ENCODE measurements around the gene ODF4. TPM values are rescaled to one million over a fixed set of nuclear protein-coding genes. Genes with fewer than 3 reads are reported as not detected.

Gene ODF4
- total and polyA plus RNA-seq, 3 donors from 2014 or later: 5.3 to 34.0 (median 7.7) TPM

DNA sequence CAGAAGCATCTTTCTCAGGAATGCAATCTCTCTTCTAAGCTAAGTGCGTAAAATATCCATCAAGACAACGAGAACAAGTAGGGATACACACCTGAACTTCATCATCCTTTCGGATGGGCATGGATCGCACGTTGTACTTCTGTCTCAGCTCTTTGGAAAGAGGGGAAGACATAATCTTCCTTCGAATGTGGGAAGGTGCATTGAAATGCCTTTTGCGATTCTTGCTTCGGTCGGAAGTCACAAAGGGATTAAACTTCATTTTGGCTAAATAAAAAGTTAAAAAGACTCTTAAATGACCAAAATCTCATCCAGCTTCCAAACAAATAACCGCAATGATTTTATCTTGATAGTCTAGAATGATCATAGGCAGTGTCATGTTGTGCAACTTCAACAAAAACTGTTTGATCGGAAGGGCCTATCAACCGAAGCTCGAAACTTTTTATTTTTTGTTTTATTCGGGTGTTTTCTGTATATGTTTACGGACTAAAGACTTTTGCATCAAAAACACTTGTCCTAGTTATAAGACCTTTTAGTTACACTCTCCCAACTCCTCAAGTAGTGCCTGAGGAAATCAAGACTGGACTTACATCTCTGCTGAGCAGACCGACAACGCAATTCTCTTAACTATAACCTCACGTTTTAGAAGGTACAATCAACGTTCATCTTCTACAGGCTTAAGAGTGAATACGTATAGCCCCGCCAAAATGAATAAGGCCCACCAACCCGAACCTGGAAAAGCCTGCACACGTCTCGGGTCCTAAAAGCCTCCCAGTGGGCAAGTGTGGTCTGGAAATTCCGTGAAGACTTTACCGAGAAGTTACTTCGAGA, 42.6 kb downstream of the ODF4 start:
- intact Hi-C loops (cut with DNase I; ENCODE audit: low total_unique reads): no loop called here
- TF ChIP-seq, protein P1, sequence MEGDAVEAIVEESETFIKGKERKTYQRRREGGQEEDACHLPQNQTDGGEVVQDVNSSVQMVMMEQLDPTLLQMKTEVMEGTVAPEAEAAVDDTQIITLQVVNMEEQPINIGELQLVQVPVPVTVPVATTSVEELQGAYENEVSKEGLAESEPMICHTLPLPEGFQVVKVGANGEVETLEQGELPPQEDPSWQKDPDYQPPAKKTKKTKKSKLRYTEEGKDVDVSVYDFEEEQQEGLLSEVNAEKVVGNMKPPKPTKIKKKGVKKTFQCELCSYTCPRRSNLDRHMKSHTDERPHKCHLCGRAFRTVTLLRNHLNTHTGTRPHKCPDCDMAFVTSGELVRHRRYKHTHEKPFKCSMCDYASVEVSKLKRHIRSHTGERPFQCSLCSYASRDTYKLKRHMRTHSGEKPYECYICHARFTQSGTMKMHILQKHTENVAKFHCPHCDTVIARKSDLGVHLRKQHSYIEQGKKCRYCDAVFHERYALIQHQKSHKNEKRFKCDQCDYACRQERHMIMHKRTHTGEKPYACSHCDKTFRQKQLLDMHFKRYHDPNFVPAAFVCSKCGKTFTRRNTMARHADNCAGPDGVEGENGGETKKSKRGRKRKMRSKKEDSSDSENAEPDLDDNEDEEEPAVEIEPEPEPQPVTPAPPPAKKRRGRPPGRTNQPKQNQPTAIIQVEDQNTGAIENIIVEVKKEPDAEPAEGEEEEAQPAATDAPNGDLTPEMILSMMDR (IDR thresholded peaks at IDR 0.05): no peak
- Histone ChIP-seq H3K27me3 (no peaks in the 10 kb centered on the region), H3K4me1 (peaks cover 22% of the 10 kb centered on the region), H3K4me3 (peak overlapping the region; percentile 69), H3K27ac (peak overlapping the region; percentile 47 to 75), H3K36me3 (ENCODE audit: low read depth, missing control alignments) (no peaks in the 10 kb centered on the region), H3K9me3 (no peaks in the 10 kb centered on the region)
- 10% methylated on average over 27 of the region's 27 CpGs for WGBS, 2 donors
- no peak for DNase-seq

DNA sequence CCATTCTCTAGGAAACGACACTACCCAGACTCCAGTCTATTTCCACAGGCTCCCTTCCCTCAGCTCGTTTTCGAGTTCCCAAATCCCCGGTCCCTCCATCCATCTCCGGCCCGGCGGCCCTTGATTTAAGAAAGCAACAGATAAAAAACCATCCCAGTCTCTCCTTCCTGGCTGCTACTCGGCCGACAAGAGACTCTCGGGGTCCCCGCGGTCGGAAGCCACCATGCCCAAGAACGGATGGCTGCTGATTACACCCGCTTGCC, 43.2 kb downstream of the ODF4 start:
- H3K27me3 ChIP-seq: no peaks in the 10 kb centered on the region
- intact Hi-C loops (cut with DNase I; ENCODE audit: low total_unique reads): no loop called here
- peaks cover 19% of the 10 kb centered on the region for H3K4me1 ChIP-seq
- H3K36me3 ChIP-seq (ENCODE audit: low read depth, missing control alignments): no peaks in the 10 kb centered on the region
- TF ChIP-seq, protein P1 (IDR thresholded peaks at IDR 0.05): no peak
- no peak for TF ChIP-seq POLR2A (IDR thresholded peaks at IDR 0.05)
- no peak for DNase-seq
- peak overlapping the region; percentile 69 for H3K4me3 ChIP-seq
- H3K27ac ChIP-seq: peak overlapping the region; percentile 47 to 75
- no peaks in the 10 kb centered on the region for H3K9me3 ChIP-seq
- WGBS, 2 donors: 0% methylated on average over 15 of the region's 15 CpGs

DNA sequence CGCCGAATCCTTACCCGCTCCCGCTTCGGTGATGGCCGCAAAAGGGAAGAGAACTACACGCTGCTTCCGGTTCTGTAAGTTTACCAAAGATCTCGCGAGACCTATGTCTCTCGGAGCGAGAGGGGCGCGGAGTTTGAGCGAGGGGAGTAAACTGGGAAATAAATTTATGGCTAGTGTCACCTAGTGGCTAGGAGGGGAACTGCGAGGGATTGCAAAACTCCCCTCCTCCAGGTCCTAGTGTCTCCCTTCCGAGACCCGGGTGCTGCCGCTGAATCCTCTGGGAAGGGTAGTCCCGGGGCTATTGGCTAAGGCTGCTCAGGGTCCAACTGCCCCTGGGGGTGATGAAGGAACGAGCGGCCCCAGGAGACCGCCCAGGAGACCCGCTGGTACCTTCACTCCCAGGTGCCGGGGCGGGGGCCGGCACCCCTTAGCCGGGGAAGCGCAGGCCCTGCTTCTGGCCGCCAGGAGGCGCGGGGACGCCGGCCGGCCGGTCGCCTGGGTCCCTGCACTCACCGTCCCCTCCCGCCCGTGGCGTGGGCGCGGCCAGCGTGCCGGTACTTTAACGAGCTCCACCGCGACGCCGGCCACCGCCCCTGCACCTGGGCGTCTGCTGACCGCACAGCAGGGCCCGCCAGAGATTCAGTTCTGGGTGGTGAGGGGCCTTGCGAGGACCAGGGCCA, 43.6 kb downstream of the ODF4 start, which contains the start of gene RPL26:
RPL26 (minus strand) TSS at position 51 of the 680 bp plus-strand sequence. CDS start 883 bp downstream, outside the sequence.
- peak within 1 kb of the TSS; percentile 75 to 81 for H3K27ac ChIP-seq
- TF ChIP-seq POLR2A (IDR thresholded peaks at IDR 0.05): no peak
- TF ChIP-seq, protein P1 (IDR thresholded peaks at IDR 0.05): peak; percentile 99 to 100 (median 99)
- no peaks in the 10 kb centered on the region for H3K27me3 ChIP-seq
- peak; percentile 99 for DNase-seq
- intact Hi-C loops (cut with DNase I; ENCODE audit: low total_unique reads): no loop called here
- H3K9me3 ChIP-seq: no peaks in the 10 kb centered on the region
- H3K36me3 ChIP-seq (ENCODE audit: low read depth, missing control alignments): no peaks in the 10 kb centered on the region
- peak within 1 kb of the TSS; percentile 69 for H3K4me3 ChIP-seq
- 0% methylated on average over 24 to 25 of the region's 55 CpGs for WGBS, 2 donors
- H3K4me1 ChIP-seq: peaks cover 17% of the 10 kb centered on the region

DNA sequence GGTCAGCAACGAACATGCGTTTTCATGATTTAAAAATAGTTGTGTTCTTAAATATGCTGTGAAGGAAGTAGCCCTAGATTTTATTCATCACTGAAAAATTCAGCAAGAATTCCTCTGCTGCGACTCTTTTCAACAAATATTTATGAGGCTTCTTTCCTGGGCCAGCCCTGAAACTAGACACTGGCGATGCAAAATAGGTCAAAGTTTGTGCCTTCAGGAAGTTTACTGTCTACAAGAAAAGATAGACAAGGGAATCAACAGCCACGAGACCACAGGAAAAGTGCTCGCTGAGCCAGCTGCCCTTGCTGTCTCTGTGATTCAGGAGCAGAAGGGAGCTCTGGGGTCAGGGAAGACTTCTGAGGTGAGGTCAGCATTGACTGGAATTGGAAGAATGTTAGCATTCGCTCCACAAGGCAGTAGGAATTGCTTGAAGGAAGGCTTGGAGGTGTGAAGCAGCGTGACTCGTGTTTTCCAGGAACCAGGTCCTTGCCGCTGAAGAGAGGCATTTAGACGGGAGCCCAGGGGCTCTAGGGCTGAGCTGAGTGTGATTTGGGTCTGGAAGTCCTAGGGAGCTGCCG, 45.2 kb downstream of the ODF4 start:
- intact Hi-C loops (cut with DNase I; ENCODE audit: low total_unique reads): no loop called here
- DNase-seq: no peak
- H3K9me3 ChIP-seq: no peaks in the 10 kb centered on the region
- H3K36me3 ChIP-seq (ENCODE audit: low read depth, missing control alignments): no peaks in the 10 kb centered on the region
- no peak overlapping the region for H3K4me3 ChIP-seq
- 67 to 71% methylated on average over 12 of the region's 12 CpGs for WGBS, 2 donors
- peak overlapping the region in 1 of 2 donors; percentile 71 for H3K27ac ChIP-seq
- peaks cover 17% of the 10 kb centered on the region for H3K4me1 ChIP-seq
- TF ChIP-seq POLR2A (IDR thresholded peaks at IDR 0.05): no peak
- TF ChIP-seq, protein P1 (IDR thresholded peaks at IDR 0.05): no peak
- no peaks in the 10 kb centered on the region for H3K27me3 ChIP-seq
